HepG2 (cell line): ENCODE measurements around the gene LRP1-AS. TPM values are rescaled to one million over a fixed set of nuclear protein-coding genes. Genes with fewer than 3 reads are reported as not detected.

Source experiments
- FOXO4 ChIP-seq: sonication (generic); formaldehyde crosslinking; conservative IDR thresholded peaks from 2 replicates; pipeline ENCODE4 v1.8.1; 2023; ENCODE audit warnings: missing genetic modification reagents
- GLI4 ChIP-seq: sonication (generic); formaldehyde crosslinking; IDR thresholded peaks from 2 replicates; pipeline ENCODE4 v1.5.1; 2020; ENCODE audit warnings: missing genetic modification reagents, mild to moderate bottlenecking, moderate library complexity, borderline replicate concordance
- GMEB2 ChIP-seq: IDR thresholded peaks from 2 replicates; pipeline ENCODE4 v1.6.1; 2016; ENCODE audit warnings: missing biosample characterization, missing genetic modification reagents, low read depth
- GPBP1L1 ChIP-seq: sonication (generic); formaldehyde crosslinking; IDR thresholded peaks from 2 replicates; pipeline ENCODE4 v1.5.0; 2020; ENCODE audit warnings: mild to moderate bottlenecking, missing genetic modification reagents
- GZF1 ChIP-seq: sonication (generic); formaldehyde crosslinking; IDR thresholded peaks from 2 replicates; pipeline ENCODE4 v1.5.1; 2020; ENCODE audit warnings: mild to moderate bottlenecking, missing genetic modification reagents
- HCFC1 ChIP-seq: fragments of 150-350 bp; IDR thresholded peaks from 2 replicates; pipeline ENCODE4 v1.6.1; 2014; ENCODE audit warnings: low read depth, low read length
- HIC2 ChIP-seq: sonication (generic); formaldehyde crosslinking; IDR thresholded peaks from 2 replicates; pipeline ENCODE4 v1.9.0; 2022; ENCODE audit warnings: low read depth, missing genetic modification reagents
- KLF16 ChIP-seq, 2 experiments: sonication (generic) in 1 of 2; formaldehyde crosslinking in 1 of 2; IDR thresholded peaks; 2 replicates each; pipeline versions ENCODE4 v1.6.1 to v1.8.0; 2016 to 2023; ENCODE audit warnings: missing genetic modification reagents in 2 of 2, missing compliant biosample characterization in 1 of 2
- MTF2 ChIP-seq: sonication (generic); formaldehyde crosslinking; IDR thresholded peaks from 2 replicates; pipeline ENCODE4 v1.5.0; 2020; ENCODE audit warnings: missing genetic modification reagents, borderline replicate concordance
- MYC ChIP-seq: sonication (generic); formaldehyde crosslinking; IDR thresholded peaks from 2 replicates; pipeline ENCODE4 v1.9.0; 2021; ENCODE audit warnings: missing genetic modification reagents, borderline replicate concordance
- MYNN ChIP-seq: sonication (generic); formaldehyde crosslinking; IDR thresholded peaks from 2 replicates; pipeline ENCODE4 v1.4.0; 2020; ENCODE audit warnings: mild to moderate bottlenecking, low read depth, missing genetic modification reagents
- NFE2L1 ChIP-seq: sonication (generic); formaldehyde crosslinking; IDR thresholded peaks from 2 replicates; pipeline ENCODE4 v1.4.0; 2020; ENCODE audit warnings: missing genetic modification reagents, mild to moderate bottlenecking, borderline replicate concordance
- NFRKB ChIP-seq: fragments of 450-650 bp; IDR thresholded peaks from 2 replicates; pipeline ENCODE4 v1.6.1; 2017
- PHF21A ChIP-seq: sonication (generic); formaldehyde crosslinking; IDR thresholded peaks from 2 replicates; pipeline ENCODE4 v1.5.0; 2020; ENCODE audit warnings: mild to moderate bottlenecking, missing genetic modification reagents
- POLR2G ChIP-seq: fragments of 200-400 bp; formaldehyde crosslinking; IDR thresholded peaks from 2 replicates; pipeline ENCODE4 v1.6.1; 2018; ENCODE audit warnings: mild to moderate bottlenecking, low read depth, low read length, moderate library complexity
- RCOR2 ChIP-seq: IDR thresholded peaks from 2 replicates; pipeline ENCODE4 v1.6.1; 2016; ENCODE audit warnings: missing biosample characterization, missing genetic modification reagents
- SOX13 ChIP-seq, 3 experiments: fragments of 450-650 bp in 1 of 3; sonication (generic) in 1 of 3; formaldehyde crosslinking in 1 of 3; IDR thresholded peaks in 2 of 3; conservative IDR thresholded peaks in 1 of 3; 2 replicates each; pipeline versions ENCODE4 v1.5.0 to v1.6.1; 2016 to 2020; ENCODE audit warnings: antibody characterized with exemption in 1 of 3, mild to moderate bottlenecking in 1 of 3, missing compliant biosample characterization in 1 of 3, missing genetic modification reagents in 1 of 3, moderate library complexity in 1 of 3
- SP4 ChIP-seq: sonication (generic); formaldehyde crosslinking; IDR thresholded peaks from 2 replicates; pipeline ENCODE4 v1.8.1; 2023; ENCODE audit warnings: mild to moderate bottlenecking, missing genetic modification reagents
- SRSF4 ChIP-seq: fragments of 200-400 bp; formaldehyde crosslinking; IDR thresholded peaks from one replicate; pipeline ENCODE4 v1.6.1; 2018; ENCODE audit warnings: mild to moderate bottlenecking, low read depth, low read length, moderate library complexity; ENCODE audit not compliant: poor library complexity, severe bottlenecking
- YEATS2 ChIP-seq: sonication (generic); formaldehyde crosslinking; IDR thresholded peaks from 2 replicates; pipeline ENCODE4 v1.4.0; 2020; ENCODE audit warnings: missing genetic modification reagents, borderline replicate concordance
- ZC3H4 ChIP-seq: sonication (generic); formaldehyde crosslinking; IDR thresholded peaks from 2 replicates; pipeline ENCODE4 v1.4.0; 2020; ENCODE audit warnings: missing genetic modification reagents, borderline replicate concordance
- ZNF678 ChIP-seq: sonication (generic); formaldehyde crosslinking; IDR thresholded peaks from 2 replicates; pipeline ENCODE4 v1.4.0; 2020; ENCODE audit warnings: mild to moderate bottlenecking, missing genetic modification reagents
- ZNF749 ChIP-seq: sonication (generic); formaldehyde crosslinking; IDR thresholded peaks from 2 replicates; pipeline ENCODE4 v1.8.0; 2022; ENCODE audit warnings: mild to moderate bottlenecking, missing genetic modification reagents, moderate library complexity, borderline replicate concordance
- ZNF788 ChIP-seq: sonication (generic); formaldehyde crosslinking; IDR thresholded peaks from 2 replicates; pipeline ENCODE4 v1.5.0; 2020; ENCODE audit warnings: mild to moderate bottlenecking, missing genetic modification reagents, borderline replicate concordance
- polyA plus RNA-seq, 8 experiments: library from polyadenylated mRNA; depleted of rRNA in 3 of 8; stranded (reverse) in 7 of 8; unstranded in 1 of 8; fragments of >200 nt; fragmentation: Illumina TruSeq in 4 of 8; extraction: Trizol in 4 of 8; gene quantifications; 2 replicates each; pipeline versions ENCODE4 v1.2.1 to v1.2.3, GENCODE V29; 2011 to 2016; ENCODE audit warnings: low read depth in 4 of 8, missing spikeins in 1 of 8, mixed read lengths in 1 of 8; ENCODE audit not compliant: insufficient read depth in 1 of 8
- total RNA-seq, 5 experiments: library from RNA; depleted of rRNA; stranded (reverse); fragments of >200 nt; fragmentation: Illumina TruSeq; extraction: Trizol; gene quantifications; 2 replicates each; pipeline ENCODE4 v1.2.3, GENCODE V29; 2016; ENCODE audit warnings: low read depth in 1 of 5

The LRP1-AS gene
- total and polyA plus RNA-seq, 2 of the 13 experiments (the other 11 are each of a cell fraction or from before 2014, with no cell fraction given), result 0.20 TPM; not detected in 1

GRCh38 chr12:57127101-57127725 is 20.2 kb downstream of the LRP1-AS start (continued):
- TF ChIP-seq SP4 (CRISPR knock-in tag) (0 out of 2 replicates have a peak, but pooled peaks have one; percentile 29), GLI4 (CRISPR knock-in tag) (no peak), HIC2 (no peak), POLR2G (peak; percentile 73), PHF21A (CRISPR knock-in tag) (no peak; the same call in 1 of the 2 replicates), KLF16 (CRISPR knock-in tag; IDR thresholded peaks at IDR 0.05) (no peak; a peak in 1 of 4 replicates), HCFC1 (no peak), ZNF749 (CRISPR knock-in tag) (no peak), FOXO4 (CRISPR knock-in tag) (no peak), ZC3H4 (no peak), SRSF4 (no peak), ZNF788 (CRISPR knock-in tag) (0 out of 2 replicates have a peak, but pooled peaks have one; percentile 48), GZF1 (CRISPR knock-in tag) (no peak), MTF2 (CRISPR knock-in tag) (no peak), GMEB2 (no peak), RCOR2 (CRISPR knock-in tag) (no peak), NFRKB (no peak), YEATS2 (CRISPR knock-in tag) (peak; percentile 33; the same call in 1 of the 2 replicates), MYC (peak; percentile 77), SOX13 (IDR thresholded peaks at IDR 0.05) (no peak), SOX13 (CRISPR knock-in tag; conservative IDR thresholded peaks at IDR 0.05 in 1 of 2, IDR thresholded peaks at IDR 0.05 in 1 of 2) (peak in 1 of 2 experiments; percentile 49; a peak in 1 of 4 replicates), ZNF678 (no peak), NFE2L1 (CRISPR knock-in tag) (no peak), GPBP1L1 (CRISPR knock-in tag) (no peak), MYNN (no peak)
